HG03039 (cell line): ENCODE measurements around the gene YIF1A.
"Not testable (repeated sequence)": the region's sequence is repeated elsewhere in the genome, so short reads cannot be mapped to it uniquely, and the experiment has no call there.

Experiments
- ATAC-seq: cut with Tn5 transposase; IDR thresholded peaks from one replicate; pipeline ENCODE4 v1.9.1; 2021; ENCODE audit warnings: mild to moderate bottlenecking, moderate library complexity; ENCODE audit not compliant: unreplicated experiment

YIF1A gene

GRCh38 chr11:66311965-66312548 lies 23.1 kb upstream of the YIF1A start:
- peak; percentile 61 for ATAC-seq

GRCh38 chr11:66311470-66311964 lies 22.6 kb upstream of the YIF1A start:
- ATAC-seq, result no peak

- ATAC-seq, result not testable (repeated sequence)
Observed at GRCh38 chr11:66310803-66311440, 22.0 kb upstream of the YIF1A start.

- no peak for ATAC-seq
Observed at GRCh38 chr11:66310324-66310723, 21.4 kb upstream of the YIF1A start.

DNA sequence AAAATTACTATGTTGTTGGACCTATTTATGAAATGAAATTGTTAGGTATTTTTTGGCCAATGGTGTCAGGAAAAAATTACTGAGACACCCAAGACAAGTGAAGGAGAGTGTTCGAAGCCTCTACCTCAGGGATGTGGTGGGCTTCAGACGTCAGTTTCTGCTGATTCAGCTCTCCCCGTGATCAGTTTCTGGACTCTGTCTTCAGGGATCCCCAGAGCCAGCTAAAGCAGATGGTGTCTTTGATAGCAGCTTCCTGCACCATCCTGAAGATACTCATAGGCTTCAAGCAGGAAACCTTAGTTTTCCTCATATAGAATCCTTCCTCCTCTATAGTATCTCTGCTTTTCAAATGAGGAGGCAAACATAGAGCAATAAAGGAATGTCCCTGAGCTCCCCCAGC lies 20.5 kb upstream of the YIF1A start:
- no peak for ATAC-seq

GRCh38 chr11:66302656-66303055 lies 13.7 kb upstream of the YIF1A start:
- no peak for ATAC-seq

DNA sequence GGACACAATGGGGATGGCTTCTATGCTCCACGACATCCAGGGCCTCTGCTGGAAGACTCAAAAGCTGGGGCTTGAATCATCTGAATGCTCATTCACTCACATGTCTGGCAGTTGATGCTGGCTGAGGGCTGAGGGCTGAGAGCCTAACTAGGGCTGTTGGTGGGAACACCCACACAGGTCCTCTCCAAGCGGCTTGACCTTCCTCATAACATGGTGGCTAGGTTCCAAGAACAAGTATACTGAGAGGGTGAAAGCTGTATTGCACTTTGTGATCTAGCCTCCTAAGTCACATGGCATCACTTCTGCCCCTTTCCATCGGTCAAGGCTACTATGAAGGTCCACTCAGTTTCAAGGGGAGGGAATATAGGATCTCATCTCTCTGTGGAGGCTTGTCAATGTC lies 10.2 kb upstream of the YIF1A start:
- ATAC-seq, result no peak

DNA sequence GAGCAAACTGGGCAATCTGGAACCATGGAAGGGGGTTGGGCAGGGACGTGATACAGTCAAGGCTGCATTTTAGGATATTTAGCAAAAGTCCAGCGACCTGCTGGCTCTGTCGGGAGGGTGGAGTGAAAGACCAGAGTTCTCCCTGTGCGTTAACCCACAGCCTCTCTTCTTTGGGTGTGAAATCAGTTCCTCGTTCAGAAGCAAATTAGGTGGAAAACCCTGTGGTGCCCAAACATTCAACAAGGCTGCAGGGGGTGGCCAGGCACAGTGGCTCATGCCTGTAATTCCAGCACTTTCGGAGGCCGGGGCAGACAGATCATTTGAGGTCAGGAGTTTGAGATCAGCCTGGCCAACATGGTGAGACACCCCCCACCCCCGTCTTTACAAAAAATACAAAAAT lies 8.7 kb upstream of the YIF1A start:
- ATAC-seq, result no peak

DNA sequence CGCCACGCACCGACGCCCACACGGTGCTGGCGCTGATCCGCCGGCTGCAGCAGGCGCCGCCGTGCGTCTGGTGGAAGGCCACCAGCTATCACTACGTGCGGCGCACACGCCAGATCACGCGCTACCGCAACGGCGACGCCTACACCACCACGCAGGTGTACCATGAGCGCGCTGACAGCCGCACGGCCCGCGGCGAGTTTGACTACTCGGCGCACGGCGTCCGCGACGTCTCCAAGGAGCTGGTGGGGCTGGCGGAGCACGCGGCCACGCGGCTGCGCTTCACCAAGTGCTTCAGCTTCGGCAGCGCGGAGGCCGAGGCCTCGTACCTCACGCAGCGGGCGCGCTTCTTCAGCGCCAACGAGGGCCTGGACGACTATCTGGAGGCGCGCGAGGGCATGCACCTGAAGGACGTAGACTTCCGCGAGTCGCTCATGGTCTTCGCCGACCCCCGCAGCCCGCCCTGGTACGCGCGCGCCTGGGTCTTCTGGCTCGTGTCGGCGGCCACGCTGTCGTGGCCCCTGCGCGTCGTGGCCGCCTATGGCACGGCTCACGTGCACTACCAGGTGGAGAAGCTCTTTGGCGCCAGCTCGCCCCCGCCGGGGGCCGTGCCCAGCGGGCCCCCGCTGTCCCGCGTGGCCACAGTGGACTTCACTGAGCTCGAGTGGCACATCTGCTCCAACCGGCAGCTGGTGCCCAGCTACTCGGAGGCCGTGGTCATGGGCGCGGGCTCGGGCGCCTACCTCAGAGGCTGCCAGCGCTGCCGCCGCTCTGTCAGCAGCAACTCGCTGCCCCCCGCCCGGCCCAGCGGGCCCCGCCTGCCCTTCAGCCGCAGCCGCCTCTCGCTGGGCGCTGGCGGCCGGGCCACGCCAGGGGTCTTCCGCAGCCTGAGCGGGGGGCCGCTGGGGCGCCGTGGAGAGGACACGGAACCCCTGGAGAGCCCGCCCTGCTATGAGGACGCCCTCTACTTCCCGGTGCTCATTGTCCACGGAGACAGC lies 6.0 kb upstream of the YIF1A start:
- ATAC-seq, result no peak

DNA sequence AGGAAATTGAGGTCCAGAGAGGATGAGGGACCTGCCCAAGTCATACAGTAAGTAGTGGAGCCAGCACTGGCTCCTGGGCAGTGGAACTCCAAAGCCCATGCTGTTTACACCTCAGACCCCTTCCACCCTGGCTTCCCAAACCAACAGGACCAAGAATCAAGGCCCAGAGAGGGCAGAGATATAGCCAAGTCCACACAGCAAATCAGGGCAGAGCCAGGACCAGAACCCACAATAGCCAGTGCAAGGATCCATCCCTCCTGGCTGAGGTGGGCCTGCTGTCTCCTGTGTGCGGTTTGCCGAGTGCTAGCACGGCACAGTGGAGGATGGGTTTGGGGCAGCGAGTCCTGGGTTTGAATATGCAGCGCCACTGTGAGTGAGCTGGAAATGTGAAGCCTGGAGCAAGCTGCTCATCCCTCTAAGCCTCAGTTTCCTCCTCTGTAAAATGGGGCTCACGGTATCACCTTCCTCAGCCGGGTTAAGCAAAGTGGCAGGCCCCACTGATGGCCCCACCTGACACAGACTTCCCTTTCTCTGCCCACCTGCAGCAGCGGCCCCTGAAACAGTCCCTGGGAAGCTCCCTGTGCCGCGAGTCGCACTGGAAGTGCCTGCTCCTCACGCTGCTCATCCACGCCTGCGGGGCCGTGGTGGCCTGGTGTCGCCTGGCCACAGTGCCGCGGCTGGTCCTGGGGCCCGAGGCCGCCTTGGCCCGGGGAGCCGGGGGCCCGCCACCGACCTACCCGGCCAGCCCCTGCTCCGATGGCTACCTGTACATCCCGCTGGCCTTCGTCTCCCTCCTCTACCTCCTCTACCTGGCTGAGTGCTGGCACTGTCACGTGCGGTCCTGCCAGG lies 5.1 kb upstream of the YIF1A start:
- ATAC-seq, result no peak

DNA sequence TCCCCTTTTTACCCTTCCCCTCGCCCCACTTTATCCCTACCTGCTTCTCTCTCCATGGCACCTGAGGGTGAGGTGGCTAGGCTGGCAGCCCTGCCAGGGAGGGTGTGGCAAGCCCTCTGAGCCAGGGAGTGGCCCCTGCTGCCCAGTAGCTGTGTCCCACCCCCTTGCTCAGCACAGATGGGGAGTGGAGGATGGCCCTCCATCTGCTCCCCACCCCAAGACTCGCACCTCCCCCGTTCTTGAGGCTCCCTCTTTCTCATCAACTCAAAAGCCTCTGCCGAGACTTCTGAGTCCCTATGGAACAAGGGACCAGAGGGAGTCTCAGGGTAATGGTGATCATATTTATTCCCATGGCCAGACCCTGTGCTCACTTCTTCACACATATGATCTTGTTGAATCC lies 4.4 kb upstream of the YIF1A start:
- ATAC-seq, result no peak

DNA sequence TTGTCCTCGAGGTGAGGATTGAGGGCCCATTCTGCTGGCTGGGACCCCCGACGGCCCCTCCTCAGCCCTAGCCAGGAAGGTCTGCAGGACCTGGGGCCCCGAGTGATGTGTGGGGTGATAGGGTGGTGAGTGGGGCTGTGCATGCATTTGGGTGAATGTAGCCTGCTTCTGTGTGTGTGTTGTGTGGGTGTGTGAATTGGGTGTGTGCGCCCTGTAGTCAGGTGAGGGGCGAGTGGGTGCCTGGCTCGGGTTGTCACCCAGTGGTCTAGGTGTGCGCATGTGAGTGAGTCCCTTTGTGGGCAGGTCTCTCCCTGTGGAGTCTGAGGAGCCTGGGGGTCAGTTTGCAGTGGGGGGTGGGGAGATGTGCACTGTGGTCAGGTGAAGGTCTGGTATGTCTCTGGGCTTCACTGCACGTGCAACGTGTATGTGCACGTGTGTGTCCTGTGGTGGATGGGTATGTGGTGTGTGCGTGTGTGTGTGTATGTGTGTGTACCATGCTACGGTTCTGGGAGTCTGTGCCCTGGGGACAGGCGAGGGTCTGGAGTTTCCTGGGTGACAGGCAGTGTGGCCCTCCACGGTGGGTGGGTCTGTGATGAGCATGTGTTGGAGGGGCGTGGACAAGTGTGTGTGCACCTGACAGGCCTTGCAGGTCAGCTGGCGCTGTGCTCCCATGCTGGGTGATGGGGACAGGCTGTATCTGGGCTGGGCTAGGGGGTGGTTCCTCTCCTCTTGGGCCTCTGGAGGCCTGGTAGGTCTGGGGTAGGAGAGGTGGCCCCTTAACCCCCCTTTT lies 3.8 kb upstream of the YIF1A start:
- no peak for ATAC-seq

GRCh38 chr11:66291706-66292542 lies 3.0 kb upstream of the YIF1A start, which contains the start of gene TMEM151A:
Gene TMEM151A, plus strand, starts transcription at chr11:66291894. Its CDS starts 120 bp downstream, at chr11:66292014.
- ATAC-seq, result no peak

DNA sequence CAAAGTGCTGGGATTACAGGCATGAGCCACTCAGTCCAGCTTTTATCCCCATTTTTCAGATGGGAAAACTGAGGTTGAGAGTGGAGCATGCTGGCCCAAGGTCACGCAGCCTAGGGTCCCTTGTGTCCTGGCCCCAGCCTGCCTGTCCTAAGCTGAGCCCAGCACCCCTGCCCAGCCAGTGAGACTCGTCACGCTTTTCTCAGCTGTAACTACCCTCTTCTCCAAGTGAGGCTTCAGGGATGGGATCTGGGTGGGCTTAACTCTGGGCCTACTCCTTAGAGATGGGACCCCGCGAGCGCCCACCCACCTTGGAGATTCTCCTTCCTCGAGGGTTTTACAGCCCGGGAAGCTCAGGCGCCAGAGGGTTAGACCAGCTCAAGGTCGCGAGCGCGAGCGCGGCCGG lies 2.4 kb upstream of the YIF1A start:
- ATAC-seq, result no peak

DNA sequence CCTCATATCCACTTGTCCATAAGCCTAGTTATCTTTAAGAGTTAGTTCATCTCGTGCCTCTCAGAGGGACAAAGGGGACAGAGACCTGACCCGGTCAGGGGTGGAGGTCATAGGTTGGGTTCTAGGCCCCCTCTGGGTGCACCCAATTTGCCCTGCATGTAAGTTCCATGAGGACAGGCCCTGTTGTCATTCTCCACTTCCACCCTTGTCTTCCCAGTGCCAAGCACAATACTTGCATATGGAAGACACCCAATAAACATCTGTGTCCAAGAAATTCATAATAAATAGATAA lies 1.3 kb upstream of the YIF1A start:
- no peak for ATAC-seq

- ATAC-seq, result peak; percentile 17
Observed at GRCh38 chr11:66289548-66290329, 796 bp upstream of the YIF1A start.

- ATAC-seq, result no peak
Observed at GRCh38 chr11:66287889-66288670, 863 bp downstream of the YIF1A start.
